GM23338 (cell line): Measurements from ENCODE around the gene FNDC3B. TPM values are rescaled to one million over a fixed set of nuclear protein-coding genes. Genes with fewer than 3 reads are reported as not detected.
A peak's percentile ranks its signal among the peaks of the same experiment; 100 is the strongest.

ENCODE experiments used
- ATAC-seq: fragments of 200-7000 bp; cut with Tn5 transposase; 3 replicates; pipeline ENCODE4 v1.9.1; 2020
- DNase-seq: peaks from one replicate; pipeline ENCODE4 v3.0.0-alpha.2; 2015; ENCODE audit warnings: low spot score
- H2AFZ ChIP-seq: fragments of 200-600 bp; sonication (generic); 2 replicates; pipeline ENCODE4 v1.8.0; 2016; ENCODE audit warnings: antibody characterized with exemption, mild to moderate bottlenecking, moderate library complexity
- H3F3A ChIP-seq: fragments of 200-600 bp; sonication (generic); replicated peaks from 2 replicates; pipeline ENCODE4 v1.8.0; 2017; ENCODE audit warnings: antibody characterized with exemption, mixed run types, low read depth
- H3K27ac ChIP-seq: fragments of 200-600 bp; sonication (generic); 2 replicates; pipeline ENCODE4 v1.6.1; 2016; ENCODE audit warnings: low read depth
- H3K27me3 ChIP-seq: fragments of 200-600 bp; sonication (generic); 2 replicates; pipeline ENCODE4 v1.8.0; 2016; ENCODE audit warnings: mild to moderate bottlenecking, mixed run types, moderate library complexity; ENCODE audit not compliant: insufficient read depth
- H3K36me3 ChIP-seq: fragments of 200-600 bp; sonication (generic); 2 replicates; pipeline ENCODE4 v1.8.0; 2016; ENCODE audit warnings: mild to moderate bottlenecking; ENCODE audit not compliant: insufficient read depth
- H3K4me1 ChIP-seq: fragments of 200-600 bp; sonication (generic); 2 replicates; pipeline ENCODE4 v1.8.0; 2016; ENCODE audit warnings: mild to moderate bottlenecking, moderate library complexity; ENCODE audit not compliant: insufficient read depth
- H3K4me2 ChIP-seq: fragments of 200-600 bp; sonication (generic); 2 replicates; pipeline ENCODE4 v1.7.1; 2017; ENCODE audit warnings: mixed run types
- H3K4me3 ChIP-seq: fragments of 200-600 bp; sonication (generic); 2 replicates; pipeline ENCODE4 v1.6.1; 2016; ENCODE audit warnings: mixed run types
- H3K79me2 ChIP-seq: fragments of 200-600 bp; sonication (generic); replicated peaks from 2 replicates; pipeline ENCODE4 v1.8.0; 2017; ENCODE audit warnings: mild to moderate bottlenecking; ENCODE audit not compliant: insufficient read depth
- H3K9me2 ChIP-seq: fragments of 200-600 bp; sonication (generic); 2 replicates; pipeline ENCODE4 v1.8.0; 2017; ENCODE audit not compliant: insufficient read depth
- H4K20me1 ChIP-seq: fragments of 200-600 bp; sonication (generic); replicated peaks from 2 replicates; pipeline ENCODE4 v1.8.0; 2017; ENCODE audit warnings: mild to moderate bottlenecking; ENCODE audit not compliant: insufficient read depth
- H3K27ac Mint-ChIP-seq: 2 replicates; pipeline ENCODE4 v1.8.0; 2020; ENCODE audit warnings: inconsistent platforms, mild to moderate bottlenecking, moderate library complexity, mixed read lengths
- H3K27me3 Mint-ChIP-seq: 3 replicates; pipeline ENCODE4 v1.8.0; 2022; ENCODE audit warnings: low read depth, mild to moderate bottlenecking, moderate library complexity, mixed read lengths, inconsistent platforms; ENCODE audit not compliant: insufficient read depth, poor library complexity
- H3K36me3 Mint-ChIP-seq: 3 replicates; pipeline ENCODE4 v1.8.0; 2021; ENCODE audit warnings: low read depth, mild to moderate bottlenecking, inconsistent platforms, moderate library complexity, mixed read lengths
- H3K4me1 Mint-ChIP-seq: 3 replicates; pipeline ENCODE4 v1.8.0; 2020; ENCODE audit warnings: mild to moderate bottlenecking, inconsistent platforms, mixed read lengths
- H3K4me3 Mint-ChIP-seq: 3 replicates; pipeline ENCODE4 v1.8.0; 2021; ENCODE audit warnings: moderate library complexity, mild to moderate bottlenecking, inconsistent platforms, mixed read lengths
- H3K9me3 Mint-ChIP-seq: 3 replicates; pipeline ENCODE4 v1.8.0; 2020; ENCODE audit warnings: moderate library complexity, mild to moderate bottlenecking, inconsistent platforms, mixed read lengths
- EZH2phosphoT487 ChIP-seq: fragments of 200-600 bp; sonication (generic); IDR thresholded peaks from one replicate; pipeline ENCODE4 v1.8.1; 2018; ENCODE audit warnings: antibody characterized with exemption; ENCODE audit not compliant: unreplicated experiment
- NANOG ChIP-seq: IDR thresholded peaks from 2 replicates; pipeline ENCODE4 v1.6.1; 2016; ENCODE audit warnings: antibody characterized with exemption, borderline replicate concordance
- ZNF114 ChIP-seq: fragments of 250-450 bp; sonication (Bioruptor Pico); IDR thresholded peaks from 2 replicates; pipeline ENCODE4 v1.5.0; 2020; ENCODE audit warnings: mild to moderate bottlenecking, moderate library complexity
- ZNF331 ChIP-seq: fragments of 250-450 bp; sonication (Bioruptor Pico); IDR thresholded peaks from 2 replicates; pipeline ENCODE4 v1.5.0; 2020; ENCODE audit warnings: low read depth, mild to moderate bottlenecking, moderate library complexity
- polyA plus RNA-seq: library from polyadenylated mRNA; unstranded; fragments of >200 nt; fragmentation: Nextera tagmentation; extraction: Ambion mirVana; gene quantifications from 2 replicates; pipeline ENCODE4 v1.2.1, GENCODE V29; 2016
- total RNA-seq: library from RNA; depleted of rRNA; stranded (reverse); fragments of >200 nt; shearing (Covaris generic); gene quantifications from 2 replicates; pipeline ENCODE4 v1.2.3, GENCODE V29; 2014
- TF ChIP-seq, protein P1 (sequence below), 2 experiments: fragments of 200-600 bp in 1 of 2; sonication (generic) in 1 of 2; conservative IDR thresholded peaks; 2 replicates each; pipeline versions ENCODE4 v1.5.1 to v1.6.1; 2016 to 2017; ENCODE audit warnings: antibody characterized with exemption in 2 of 2, low read depth in 2 of 2, mild to moderate bottlenecking in 2 of 2, moderate library complexity in 1 of 2
- TF ChIP-seq, protein P2 (sequence below): IDR thresholded peaks from 2 replicates; pipeline ENCODE4 v1.6.1; 2016; ENCODE audit warnings: antibody characterized with exemption
- TF ChIP-seq, protein P3 (sequence below): IDR thresholded peaks from one replicate; pipeline ENCODE4 v1.6.1; 2018; ENCODE audit warnings: antibody characterized with exemption; ENCODE audit not compliant: unreplicated experiment

FNDC3B gene
- total and polyA plus RNA-seq, 2 experiments from 2014 or later, result 19.1 to 55.4 TPM

DNA sequence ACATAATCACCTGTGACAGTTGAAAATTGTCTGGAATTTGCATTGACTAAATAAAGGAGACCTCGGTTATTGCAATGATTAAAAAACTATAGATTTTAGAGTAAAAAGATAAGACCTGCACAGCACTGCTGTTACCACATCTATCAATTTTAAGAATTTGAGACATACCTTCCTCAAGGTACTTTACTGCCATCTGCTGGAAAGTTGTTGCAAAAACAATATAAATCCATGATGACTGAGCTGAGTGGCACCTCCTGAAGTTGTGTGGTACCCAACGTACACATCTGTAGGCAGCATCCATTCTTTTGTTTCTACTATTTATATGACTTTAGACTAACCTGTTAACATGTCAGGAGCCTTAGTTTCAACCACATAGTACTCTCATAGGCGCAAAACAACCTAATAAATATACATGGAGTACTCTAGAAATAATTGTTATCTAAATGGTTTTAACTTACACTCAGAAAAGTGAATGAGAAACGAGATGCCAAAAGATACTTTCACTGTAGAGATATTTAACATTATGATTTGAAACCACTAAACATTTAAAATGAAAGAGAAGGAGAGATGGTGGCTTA lies 302.2 kb downstream of the FNDC3B start:
- Histone ChIP-seq H3K79me2 (no peaks in the 10 kb centered on the region), H3K9me2 (no peaks in the 10 kb centered on the region), H4K20me1 (no peaks in the 10 kb centered on the region), H3F3A (no peaks in the 10 kb centered on the region), H3K36me3 (peaks cover 17% of the 10 kb centered on the region), H3K4me3 (no peak overlapping the region), H3K4me1 (no peaks in the 10 kb centered on the region), H2AFZ (no peak overlapping the region), H3K4me2 (no peak overlapping the region), H3K27ac (no peak overlapping the region), H3K27me3 (no peaks in the 10 kb centered on the region)
- H3K27me3 Mint-ChIP-seq, result peaks cover 7% of the 10 kb centered on the region
- H3K27ac Mint-ChIP-seq, result no peak overlapping the region
- H3K36me3 Mint-ChIP-seq, result peaks cover 68% of the 10 kb centered on the region
- H3K4me1 Mint-ChIP-seq, result no peaks in the 10 kb centered on the region
- no peak overlapping the region for H3K4me3 Mint-ChIP-seq
- ATAC-seq (peak; percentile 54), DNase-seq (peak; percentile 77)
- H3K9me3 Mint-ChIP-seq, result no peaks in the 10 kb centered on the region
- no peak for TF ChIP-seq ZNF114
- TF ChIP-seq, protein P1, sequence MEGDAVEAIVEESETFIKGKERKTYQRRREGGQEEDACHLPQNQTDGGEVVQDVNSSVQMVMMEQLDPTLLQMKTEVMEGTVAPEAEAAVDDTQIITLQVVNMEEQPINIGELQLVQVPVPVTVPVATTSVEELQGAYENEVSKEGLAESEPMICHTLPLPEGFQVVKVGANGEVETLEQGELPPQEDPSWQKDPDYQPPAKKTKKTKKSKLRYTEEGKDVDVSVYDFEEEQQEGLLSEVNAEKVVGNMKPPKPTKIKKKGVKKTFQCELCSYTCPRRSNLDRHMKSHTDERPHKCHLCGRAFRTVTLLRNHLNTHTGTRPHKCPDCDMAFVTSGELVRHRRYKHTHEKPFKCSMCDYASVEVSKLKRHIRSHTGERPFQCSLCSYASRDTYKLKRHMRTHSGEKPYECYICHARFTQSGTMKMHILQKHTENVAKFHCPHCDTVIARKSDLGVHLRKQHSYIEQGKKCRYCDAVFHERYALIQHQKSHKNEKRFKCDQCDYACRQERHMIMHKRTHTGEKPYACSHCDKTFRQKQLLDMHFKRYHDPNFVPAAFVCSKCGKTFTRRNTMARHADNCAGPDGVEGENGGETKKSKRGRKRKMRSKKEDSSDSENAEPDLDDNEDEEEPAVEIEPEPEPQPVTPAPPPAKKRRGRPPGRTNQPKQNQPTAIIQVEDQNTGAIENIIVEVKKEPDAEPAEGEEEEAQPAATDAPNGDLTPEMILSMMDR (conservative IDR thresholded peaks at IDR 0.05; ENCODE audit: low read depth in 2 of 2), result peak; percentile 65
- TF ChIP-seq, protein P2, sequence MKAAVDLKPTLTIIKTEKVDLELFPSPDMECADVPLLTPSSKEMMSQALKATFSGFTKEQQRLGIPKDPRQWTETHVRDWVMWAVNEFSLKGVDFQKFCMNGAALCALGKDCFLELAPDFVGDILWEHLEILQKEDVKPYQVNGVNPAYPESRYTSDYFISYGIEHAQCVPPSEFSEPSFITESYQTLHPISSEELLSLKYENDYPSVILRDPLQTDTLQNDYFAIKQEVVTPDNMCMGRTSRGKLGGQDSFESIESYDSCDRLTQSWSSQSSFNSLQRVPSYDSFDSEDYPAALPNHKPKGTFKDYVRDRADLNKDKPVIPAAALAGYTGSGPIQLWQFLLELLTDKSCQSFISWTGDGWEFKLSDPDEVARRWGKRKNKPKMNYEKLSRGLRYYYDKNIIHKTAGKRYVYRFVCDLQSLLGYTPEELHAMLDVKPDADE, result no peak
- TF ChIP-seq NANOG, result no peak

DNA sequence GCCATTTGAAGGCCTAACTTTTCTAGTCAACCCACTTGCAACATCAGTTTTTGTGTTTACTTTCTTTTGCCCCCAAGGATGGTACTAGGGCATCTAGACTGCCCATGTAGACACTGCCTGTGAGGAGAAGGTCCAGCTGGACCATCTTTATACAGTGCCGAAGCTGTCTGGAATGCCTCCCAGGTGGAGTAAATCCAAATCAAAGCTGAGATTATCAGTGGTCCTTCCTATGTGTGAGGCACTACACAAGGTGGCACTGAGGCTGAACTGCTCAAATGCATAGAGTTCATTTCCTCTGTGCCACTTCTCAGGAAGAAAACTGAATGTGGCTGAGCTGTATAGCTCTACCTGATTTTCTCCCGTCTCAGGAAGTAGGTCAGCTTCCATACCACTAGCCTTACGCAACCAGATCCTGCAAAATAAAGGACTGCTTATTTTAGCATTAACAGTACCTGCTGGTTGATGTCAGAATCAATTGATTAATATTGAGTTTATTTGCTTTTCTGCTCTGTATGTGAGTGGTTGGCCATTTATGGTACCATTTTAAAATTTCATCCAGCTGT lies 302.8 kb downstream of the FNDC3B start:
- Mint-ChIP-seq H3K4me3 (no peak overlapping the region), H3K9me3 (no peaks in the 10 kb centered on the region)
- TF ChIP-seq, protein P1 (conservative IDR thresholded peaks at IDR 0.05; ENCODE audit: low read depth in 2 of 2), result no peak
- TF ChIP-seq, protein P3, sequence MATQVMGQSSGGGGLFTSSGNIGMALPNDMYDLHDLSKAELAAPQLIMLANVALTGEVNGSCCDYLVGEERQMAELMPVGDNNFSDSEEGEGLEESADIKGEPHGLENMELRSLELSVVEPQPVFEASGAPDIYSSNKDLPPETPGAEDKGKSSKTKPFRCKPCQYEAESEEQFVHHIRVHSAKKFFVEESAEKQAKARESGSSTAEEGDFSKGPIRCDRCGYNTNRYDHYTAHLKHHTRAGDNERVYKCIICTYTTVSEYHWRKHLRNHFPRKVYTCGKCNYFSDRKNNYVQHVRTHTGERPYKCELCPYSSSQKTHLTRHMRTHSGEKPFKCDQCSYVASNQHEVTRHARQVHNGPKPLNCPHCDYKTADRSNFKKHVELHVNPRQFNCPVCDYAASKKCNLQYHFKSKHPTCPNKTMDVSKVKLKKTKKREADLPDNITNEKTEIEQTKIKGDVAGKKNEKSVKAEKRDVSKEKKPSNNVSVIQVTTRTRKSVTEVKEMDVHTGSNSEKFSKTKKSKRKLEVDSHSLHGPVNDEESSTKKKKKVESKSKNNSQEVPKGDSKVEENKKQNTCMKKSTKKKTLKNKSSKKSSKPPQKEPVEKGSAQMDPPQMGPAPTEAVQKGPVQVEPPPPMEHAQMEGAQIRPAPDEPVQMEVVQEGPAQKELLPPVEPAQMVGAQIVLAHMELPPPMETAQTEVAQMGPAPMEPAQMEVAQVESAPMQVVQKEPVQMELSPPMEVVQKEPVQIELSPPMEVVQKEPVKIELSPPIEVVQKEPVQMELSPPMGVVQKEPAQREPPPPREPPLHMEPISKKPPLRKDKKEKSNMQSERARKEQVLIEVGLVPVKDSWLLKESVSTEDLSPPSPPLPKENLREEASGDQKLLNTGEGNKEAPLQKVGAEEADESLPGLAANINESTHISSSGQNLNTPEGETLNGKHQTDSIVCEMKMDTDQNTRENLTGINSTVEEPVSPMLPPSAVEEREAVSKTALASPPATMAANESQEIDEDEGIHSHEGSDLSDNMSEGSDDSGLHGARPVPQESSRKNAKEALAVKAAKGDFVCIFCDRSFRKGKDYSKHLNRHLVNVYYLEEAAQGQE, result no peak
- no peak for TF ChIP-seq ZNF331
- TF ChIP-seq EZH2phosphoT487, result no peak

More for the DNA sequence above, 302.8 kb downstream of the FNDC3B start:
- H3K27ac ChIP-seq, result no peak overlapping the region
- H3F3A ChIP-seq, result no peaks in the 10 kb centered on the region
- Mint-ChIP-seq H3K27ac (no peak overlapping the region), H3K27me3 (peaks cover 7% of the 10 kb centered on the region), H3K4me1 (no peaks in the 10 kb centered on the region), H3K36me3 (peaks cover 65% of the 10 kb centered on the region)
- no peak overlapping the region for H3K4me3 ChIP-seq
- H3K4me1 ChIP-seq, result no peaks in the 10 kb centered on the region
- H3K9me2 ChIP-seq, result no peaks in the 10 kb centered on the region
- no peak for DNase-seq
- ATAC-seq, result no peak
- no peak overlapping the region for H2AFZ ChIP-seq
- no peaks in the 10 kb centered on the region for H3K27me3 ChIP-seq
- H4K20me1 ChIP-seq, result no peaks in the 10 kb centered on the region
- H3K4me2 ChIP-seq, result no peak overlapping the region
- H3K36me3 ChIP-seq, result peaks cover 20% of the 10 kb centered on the region
- H3K79me2 ChIP-seq, result no peaks in the 10 kb centered on the region
